SK-N-SH (cell line): ENCODE measurements around the gene PCSK9. TPM values are rescaled to one million over a fixed set of nuclear protein-coding genes. Genes with fewer than 3 reads are reported as not detected.

Source experiments
- CTCF ChIA-PET: fragments of 300-600, 350-600 bp; formaldehyde crosslinking; extraction: SDS; loops from one replicate; lab custom pipeline; 2021; lab: Yijun Ruan, JAX
- POLR2A ChIA-PET: fragments of 350-600 bp; sonication (Branson Sonifier 250); formaldehyde crosslinking; extraction: SDS; loops from one replicate; lab custom pipeline; 2020; ENCODE audit warnings: antibody characterized with exemption, inconsistent platforms; lab: Yijun Ruan, JAX
- DNase-seq: peaks from one replicate; pipeline ENCODE4 v3.0.0; 2012
- H2AFZ ChIP-seq: fragments of 200-600 bp; sonication (generic); 2 replicates; pipeline ENCODE4 v1.8.1; 2016; ENCODE audit warnings: antibody characterized with exemption, mild to moderate bottlenecking, low read depth
- H3F3A ChIP-seq: fragments of 200-600 bp; sonication (generic); replicated peaks from 2 replicates; pipeline ENCODE3; 2016; ENCODE audit warnings: antibody characterized with exemption, mild to moderate bottlenecking; ENCODE audit not compliant: insufficient read depth
- H3K27ac ChIP-seq, 2 experiments: fragments of 200-500 bp in 1 of 2; fragments of 200-600 bp in 1 of 2; sonication (Bioruptor generic) in 1 of 2; sonication (generic), shearing (Covaris generic) in 1 of 2; 2 replicates each; pipeline versions ENCODE4 v1.5.1 to v1.6.1; 2014 to 2016; ENCODE audit warnings: low read depth in 2 of 2, inconsistent platforms in 1 of 2, low read length in 1 of 2, mild to moderate bottlenecking in 1 of 2, mixed read lengths in 1 of 2
- H3K27me3 ChIP-seq: fragments of 200-600 bp; sonication (generic), shearing (Covaris generic); 2 replicates; pipeline ENCODE4 v1.6.1; 2016; ENCODE audit warnings: mixed run types; ENCODE audit not compliant: insufficient read depth
- H3K36me3 ChIP-seq, 2 experiments: fragments of 200-500 bp in 1 of 2; fragments of 200-600 bp in 1 of 2; sonication (Bioruptor generic) in 1 of 2; sonication (generic) in 1 of 2; replicated peaks in 1 of 2; 2 replicates each; pipeline versions ENCODE3 to v1.5.1; 2014 to 2016; ENCODE audit warnings: low read length in 1 of 2, mild to moderate bottlenecking in 1 of 2; ENCODE audit not compliant: insufficient read depth in 2 of 2, control insufficient read depth in 1 of 2
- H3K4me1 ChIP-seq, 2 experiments: fragments of 200-500 bp in 1 of 2; fragments of 200-600 bp in 1 of 2; sonication (Bioruptor generic) in 1 of 2; sonication (generic), shearing (Covaris generic) in 1 of 2; 2 replicates each; pipeline versions ENCODE4 v1.5.1 to v1.6.1; 2014 to 2016; ENCODE audit warnings: low read depth in 1 of 2, low read length in 1 of 2, mixed run types in 1 of 2; ENCODE audit not compliant: insufficient read depth in 2 of 2, control insufficient read depth in 1 of 2
- H3K4me2 ChIP-seq: fragments of 200-600 bp; sonication (generic), shearing (Covaris generic); 2 replicates; pipeline ENCODE4 v1.6.1; 2017; ENCODE audit warnings: mixed run types
- H3K4me3 ChIP-seq, 2 experiments: fragments of 200-500 bp in 1 of 2; fragments of 200-600 bp in 1 of 2; sonication (Bioruptor generic) in 1 of 2; sonication (generic), shearing (Covaris generic) in 1 of 2; 2 replicates each; pipeline versions ENCODE4 v1.5.1 to v1.8.1; 2014 to 2016; ENCODE audit warnings: low read depth in 2 of 2, inconsistent platforms in 1 of 2, low read length in 1 of 2, mild to moderate bottlenecking in 1 of 2, mixed read lengths in 1 of 2, moderate library complexity in 1 of 2
- H3K79me2 ChIP-seq: fragments of 200-600 bp; sonication (generic); 2 replicates; pipeline ENCODE4 v1.8.1; 2017; ENCODE audit warnings: mild to moderate bottlenecking; ENCODE audit not compliant: insufficient read depth
- H3K9ac ChIP-seq: fragments of 200-600 bp; sonication (generic); 2 replicates; pipeline ENCODE4 v1.6.1; 2017; ENCODE audit warnings: mixed run types
- H3K9me2 ChIP-seq: fragments of 200-600 bp; sonication (generic); 2 replicates; pipeline ENCODE4 v1.6.1; 2017; ENCODE audit warnings: mixed run types
- H3K9me3 ChIP-seq: fragments of 200-600 bp; sonication (generic); 2 replicates; pipeline ENCODE4 v1.6.1; 2017; ENCODE audit warnings: mixed run types, mild to moderate bottlenecking, moderate library complexity
- H4K20me1 ChIP-seq: fragments of 200-600 bp; sonication (generic); 2 replicates; pipeline ENCODE4 v1.6.1; 2017; ENCODE audit warnings: mild to moderate bottlenecking, mixed run types; ENCODE audit not compliant: insufficient read depth
- ELF1 ChIP-seq: IDR thresholded peaks from 2 replicates; pipeline ENCODE4 v1.4.0; 2012
- EP300 ChIP-seq, 2 experiments: IDR thresholded peaks; 2 replicates each; pipeline versions ENCODE4 v1.4.0 to v1.6.1; 2012; ENCODE audit warnings: borderline replicate concordance in 1 of 2, low read depth in 1 of 2, low read length in 1 of 2
- EZH2phosphoT487 ChIP-seq: fragments of 200-600 bp; sonication (generic); IDR thresholded peaks from 2 replicates; pipeline ENCODE4 v1.6.1; 2017; ENCODE audit warnings: low read depth, mixed run types, mild to moderate bottlenecking, antibody characterized with exemption, moderate library complexity, borderline replicate concordance
- GABPA ChIP-seq: IDR thresholded peaks from 2 replicates; pipeline ENCODE4 v1.4.0; 2012; ENCODE audit warnings: low read depth, mild to moderate bottlenecking
- GATA2 ChIP-seq: sonication (generic); formaldehyde crosslinking; IDR thresholded peaks from 2 replicates; pipeline ENCODE4 v1.5.0; 2020; ENCODE audit warnings: mild to moderate bottlenecking, missing genetic modification reagents
- JUND ChIP-seq: IDR thresholded peaks from 2 replicates; pipeline ENCODE4 v1.4.0; 2012
- MEF2A ChIP-seq: IDR thresholded peaks from 2 replicates; pipeline ENCODE4 v1.4.0; 2012; ENCODE audit warnings: low read depth, borderline replicate concordance
- POLR2AphosphoS5 ChIP-seq: IDR thresholded peaks from 2 replicates; pipeline ENCODE4 v1.6.1; 2012; ENCODE audit warnings: low read depth, low read length
- RAD21 ChIP-seq: IDR thresholded peaks from 2 replicates; pipeline ENCODE4 v1.6.1; 2012; ENCODE audit warnings: mild to moderate bottlenecking, low read length
- RCOR1 ChIP-seq: fragments of 150-350 bp; IDR thresholded peaks from 2 replicates; pipeline ENCODE4 v1.6.1; 2017; ENCODE audit warnings: antibody characterized with exemption, low read length
- RFX5 ChIP-seq: IDR thresholded peaks from 2 replicates; pipeline ENCODE4 v1.6.1; 2012; ENCODE audit warnings: mild to moderate bottlenecking, improper control_type of control experiment, low read length
- RXRA ChIP-seq: IDR thresholded peaks from 2 replicates; pipeline ENCODE4 v1.4.0; 2012; ENCODE audit warnings: low read depth, mild to moderate bottlenecking, borderline replicate concordance
- SIN3A ChIP-seq: IDR thresholded peaks from 2 replicates; pipeline ENCODE4 v1.6.1; 2012; ENCODE audit warnings: low read depth, mild to moderate bottlenecking, low read length, moderate library complexity, borderline replicate concordance
- TCF12 ChIP-seq: IDR thresholded peaks from 2 replicates; pipeline ENCODE4 v1.4.0; 2012
- TEAD4 ChIP-seq: IDR thresholded peaks from 2 replicates; pipeline ENCODE4 v1.4.0; 2012; ENCODE audit warnings: mild to moderate bottlenecking, borderline replicate concordance; ENCODE audit not compliant: insufficient read depth
- WGBS: methylation state at CpG from one replicate; pipeline ENCODE4 v1.1.6; 2017; ENCODE audit warnings: low lambda C conversion rate; 5-methylcytosine and 5-hydroxymethylcytosine counted together
- polyA plus RNA-seq, 3 experiments: library from polyadenylated mRNA; depleted of rRNA; stranded (reverse); fragments of >200 nt; gene quantifications; 2 replicates each; pipeline ENCODE4 v1.2.3, GENCODE V29; 2012
- TF ChIP-seq, protein P1 (sequence below): IDR thresholded peaks from 2 replicates; pipeline ENCODE4 v1.4.0; 2012; ENCODE audit warnings: low read depth
- TF ChIP-seq, protein P2 (sequence below): fragments of 150-350 bp; IDR thresholded peaks from 2 replicates; pipeline ENCODE4 v1.6.1; 2017; ENCODE audit warnings: antibody characterized with exemption, low read length, low read depth, borderline replicate concordance
- TF ChIP-seq, protein P3 (sequence below): IDR thresholded peaks from 2 replicates; pipeline ENCODE4 v1.4.0; 2012; ENCODE audit warnings: low read depth, borderline replicate concordance

The PCSK9 gene
- polyA plus RNA-seq, 1 of the 3 experiments (the other 2 are of a cell fraction), result 0.02 TPM

DNA sequence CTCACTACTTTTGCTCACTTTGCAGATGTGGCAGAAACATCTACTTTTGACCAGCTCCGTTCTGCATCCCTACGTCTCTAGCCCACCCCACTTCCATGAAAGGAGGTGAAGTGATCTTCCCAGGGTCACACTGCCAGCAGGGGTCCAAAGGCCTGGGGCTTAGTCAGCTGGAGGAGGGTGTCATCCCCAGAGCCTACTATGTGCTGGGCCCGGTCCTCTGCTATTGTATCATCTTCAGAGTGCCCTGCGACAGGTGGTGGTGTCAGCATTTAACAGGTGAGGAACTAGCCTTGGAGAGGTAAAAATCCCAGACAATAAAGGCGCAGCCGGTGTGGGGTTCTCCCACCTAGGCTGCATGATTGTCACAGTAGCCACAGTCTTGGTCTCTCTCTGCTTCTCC lies 46.2 kb upstream of the PCSK9 start:
- Histone ChIP-seq H3K4me2 (no peak overlapping the region), H4K20me1 (no peaks in the 10 kb centered on the region), H2AFZ (no peak overlapping the region), H3K27ac (no peak overlapping the region), H3K27me3 (no peaks in the 10 kb centered on the region), H3F3A (no peaks in the 10 kb centered on the region), H3K36me3 (no peaks in the 10 kb centered on the region), H3K9me3 (no peaks in the 10 kb centered on the region), H3K9me2 (no peaks in the 10 kb centered on the region)
- no peak for DNase-seq
- CTCF ChIA-PET, result interaction anchor here (0.7 to 11.0 kb wide), 5 partner anchors 15 to 49 kb away, joined by 3 to 123 read pairs (median 7); no protein-coding TSS in a partner anchor
- TF ChIP-seq GABPA, result no peak
- TF ChIP-seq, protein P1, sequence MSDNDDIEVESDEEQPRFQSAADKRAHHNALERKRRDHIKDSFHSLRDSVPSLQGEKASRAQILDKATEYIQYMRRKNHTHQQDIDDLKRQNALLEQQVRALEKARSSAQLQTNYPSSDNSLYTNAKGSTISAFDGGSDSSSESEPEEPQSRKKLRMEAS, result no peak
- TF ChIP-seq, protein P2, sequence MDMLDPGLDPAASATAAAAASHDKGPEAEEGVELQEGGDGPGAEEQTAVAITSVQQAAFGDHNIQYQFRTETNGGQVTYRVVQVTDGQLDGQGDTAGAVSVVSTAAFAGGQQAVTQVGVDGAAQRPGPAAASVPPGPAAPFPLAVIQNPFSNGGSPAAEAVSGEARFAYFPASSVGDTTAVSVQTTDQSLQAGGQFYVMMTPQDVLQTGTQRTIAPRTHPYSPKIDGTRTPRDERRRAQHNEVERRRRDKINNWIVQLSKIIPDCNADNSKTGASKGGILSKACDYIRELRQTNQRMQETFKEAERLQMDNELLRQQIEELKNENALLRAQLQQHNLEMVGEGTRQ, result no peak
- TF ChIP-seq, all 33 proteins: peak for 0
- Histone ChIP-seq H3K4me1 (peaks cover 0 to 8% of the 10 kb centered on the region in 2 experiments; a peak in 1 of 4 replicates), H3K79me2 (no peaks in the 10 kb centered on the region), H3K4me3 (no peak overlapping the region), H3K9ac (no peak overlapping the region)
- POLR2A ChIA-PET, result interaction anchor here (0.6 kb wide), 1 partner anchor 45 kb away, joined by 3 read pairs; no protein-coding TSS in a partner anchor
- WGBS, result 76% methylated on average over 3 of the region's 6 CpGs

DNA sequence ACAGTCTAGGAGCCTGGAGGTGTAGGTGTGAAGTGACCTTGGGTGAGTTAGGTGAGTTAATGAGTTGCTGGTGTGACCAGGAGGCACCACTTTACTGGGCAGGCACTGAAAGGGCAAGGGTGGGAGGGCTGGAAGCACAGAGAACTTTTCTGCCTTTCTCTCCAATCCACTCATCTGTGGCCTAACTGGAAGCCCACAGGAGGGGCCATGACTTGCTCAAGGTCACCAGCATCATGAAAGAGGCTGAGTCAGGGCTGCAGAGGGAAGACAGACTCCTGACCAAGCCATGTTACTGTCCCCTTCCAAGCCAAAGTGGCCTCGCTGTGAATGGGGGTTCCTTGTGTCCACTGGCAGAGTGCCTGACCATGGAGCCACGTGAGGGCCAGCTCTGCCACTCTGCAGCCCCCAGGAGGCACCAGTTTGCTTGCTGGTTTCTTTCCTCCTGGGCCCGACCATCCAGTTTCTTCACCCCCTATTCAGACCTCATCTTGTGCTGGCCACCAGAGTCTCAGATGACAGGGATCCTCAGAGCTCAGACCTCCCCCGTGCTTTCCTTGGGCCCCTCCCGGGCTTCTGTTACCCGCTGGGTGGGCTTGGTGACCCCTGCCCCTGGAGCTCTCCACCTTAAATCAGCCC lies 44.9 kb upstream of the PCSK9 start:
- Histone ChIP-seq H3K9me2 (no peaks in the 10 kb centered on the region), H3F3A (no peaks in the 10 kb centered on the region), H3K36me3 (no peaks in the 10 kb centered on the region), H3K79me2 (no peaks in the 10 kb centered on the region), H2AFZ (no peak overlapping the region), H3K9ac (no peak overlapping the region), H3K4me3 (no peak overlapping the region), H3K27ac (no peak overlapping the region), H3K4me1 (peaks cover 0 to 3% of the 10 kb centered on the region in 2 experiments; a peak in 1 of 4 replicates), H3K27me3 (no peaks in the 10 kb centered on the region), H3K9me3 (no peaks in the 10 kb centered on the region), H3K4me2 (no peak overlapping the region), H4K20me1 (no peaks in the 10 kb centered on the region)
- WGBS, result 68% methylated on average over 4 of the region's 6 CpGs
- POLR2A ChIA-PET, result no interaction called here
- CTCF ChIA-PET, result interaction anchor here (0.8 to 10.9 kb wide), 5 partner anchors 16 to 46 kb away, joined by 3 to 302 read pairs (median 60); no protein-coding TSS in a partner anchor
- no peak for DNase-seq
- TF ChIP-seq TCF12 (no peak), ELF1 (no peak)

DNA sequence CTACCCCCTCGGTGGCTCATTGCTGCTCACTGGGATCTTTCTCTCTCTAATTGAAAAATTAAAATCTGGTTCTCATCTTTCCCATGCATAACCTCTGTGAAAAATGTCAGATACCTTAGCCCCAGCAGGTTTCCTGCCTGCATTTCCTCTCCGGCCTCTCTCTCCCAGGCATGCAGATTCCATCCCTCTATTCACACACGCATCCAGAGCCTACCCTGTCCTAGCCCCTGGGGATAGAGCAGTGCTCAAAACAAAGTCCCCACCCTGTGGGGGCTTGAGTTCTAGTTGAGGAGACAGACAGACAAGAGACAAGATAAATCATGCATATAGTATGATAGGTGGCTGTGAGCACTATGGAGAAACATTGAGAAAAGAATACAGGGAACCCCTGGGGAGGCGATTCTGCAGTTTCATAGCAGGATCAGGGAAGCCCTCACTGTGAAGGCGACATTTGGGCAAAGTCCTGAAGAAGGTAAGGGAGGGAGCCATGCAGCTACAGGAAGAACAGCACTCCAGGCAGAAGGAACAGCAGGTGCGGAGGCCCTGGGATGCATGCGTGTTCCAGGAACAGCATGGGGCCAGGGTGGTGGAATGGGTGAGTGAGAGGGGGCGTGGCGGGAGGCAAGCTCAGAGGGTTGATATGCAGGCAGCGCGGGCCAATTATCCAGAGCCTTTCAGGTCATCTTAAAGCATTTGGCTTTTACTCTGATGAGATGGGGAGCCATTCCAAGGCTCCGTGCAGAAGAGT lies 44.2 kb upstream of the PCSK9 start:
- H3K79me2 ChIP-seq, result no peaks in the 10 kb centered on the region
- H3K36me3 ChIP-seq, result no peaks in the 10 kb centered on the region
- ChIA-PET POLR2A (no interaction called here), CTCF (interaction anchor here (0.8 to 10.9 kb wide), 20 partner anchors 9 to 120 kb away, joined by 3 to 302 read pairs (median 10); no protein-coding TSS in a partner anchor)
- H3K9ac ChIP-seq, result no peak overlapping the region
- H3F3A ChIP-seq, result no peaks in the 10 kb centered on the region
- H3K9me3 ChIP-seq, result no peaks in the 10 kb centered on the region
- H3K27me3 ChIP-seq, result no peaks in the 10 kb centered on the region; the same call in 1 of the 2 replicates
- WGBS, result 77% methylated on average over 12 of the region's 12 CpGs
- H4K20me1 ChIP-seq, result no peaks in the 10 kb centered on the region
- DNase-seq, result no peak
- H3K27ac ChIP-seq, result no peak overlapping the region
- no peaks in the 10 kb centered on the region for H3K9me2 ChIP-seq
- no peak overlapping the region for H3K4me3 ChIP-seq
- H3K4me1 ChIP-seq, result peaks cover 0 to 3% of the 10 kb centered on the region in 2 experiments; a peak in 1 of 4 replicates
- H3K4me2 ChIP-seq, result no peak overlapping the region
- H2AFZ ChIP-seq, result no peak overlapping the region
- TF ChIP-seq EP300 (IDR thresholded peaks at IDR 0.05; ENCODE audit: borderline replicate concordance in 1 of 2, low read depth in 1 of 2, low read length in 1 of 2) (no peak), JUND (no peak), RCOR1 (no peak), SIN3A (no peak), EZH2phosphoT487 (no peak), RAD21 (no peak), POLR2AphosphoS5 (no peak), GATA2 (no peak), RXRA (no peak), TEAD4 (no peak), RFX5 (no peak), MEF2A (no peak)
- TF ChIP-seq, protein P3, sequence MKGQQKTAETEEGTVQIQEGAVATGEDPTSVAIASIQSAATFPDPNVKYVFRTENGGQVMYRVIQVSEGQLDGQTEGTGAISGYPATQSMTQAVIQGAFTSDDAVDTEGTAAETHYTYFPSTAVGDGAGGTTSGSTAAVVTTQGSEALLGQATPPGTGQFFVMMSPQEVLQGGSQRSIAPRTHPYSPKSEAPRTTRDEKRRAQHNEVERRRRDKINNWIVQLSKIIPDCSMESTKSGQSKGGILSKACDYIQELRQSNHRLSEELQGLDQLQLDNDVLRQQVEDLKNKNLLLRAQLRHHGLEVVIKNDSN, result no peak
